Measurements from ENCODE around the gene COX6A1. TPM values are rescaled to one million over a fixed set of nuclear protein-coding genes. Genes with fewer than 3 reads are reported as not detected.
"Not testable (repeated sequence)": the region's sequence is repeated elsewhere in the genome, so short reads cannot be mapped to it uniquely, and the experiment has no call there.

The COX6A1 gene
- total RNA-seq, 1 donor from 2014 or later = 296 TPM

DNA sequence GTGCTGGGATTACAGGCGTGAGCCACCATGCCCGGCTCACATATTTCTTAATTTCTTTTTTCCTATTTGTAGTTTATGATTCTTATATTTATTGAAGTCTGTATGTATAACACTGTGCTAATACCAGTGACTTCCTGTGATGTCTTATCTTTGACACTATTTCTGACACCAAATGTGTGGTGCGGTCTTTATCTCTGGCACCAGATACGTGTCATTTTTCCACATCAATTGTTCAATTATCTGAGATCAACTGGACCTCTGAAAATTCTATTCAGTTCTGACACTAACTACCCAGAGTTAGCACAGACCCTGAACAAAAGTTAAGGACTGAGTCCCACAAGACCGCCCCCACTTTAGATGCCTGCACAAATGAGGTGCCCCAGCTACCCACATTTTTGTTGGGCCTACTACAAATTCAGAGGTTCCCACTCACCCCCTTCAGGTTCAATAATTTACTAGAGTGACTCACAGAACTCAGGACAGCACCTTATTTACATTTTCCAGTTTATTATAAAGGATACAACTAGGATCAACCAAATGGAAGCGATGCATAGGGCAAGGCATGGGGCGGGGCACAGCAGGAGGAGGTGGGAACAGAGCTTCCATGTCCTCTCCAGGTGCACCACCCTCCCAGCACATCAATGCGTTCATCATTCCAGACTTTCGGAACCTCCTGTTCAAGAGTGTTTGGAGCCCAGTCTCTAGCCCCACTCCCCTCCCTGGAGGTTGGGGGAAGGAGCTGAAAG lies 43.3 kb downstream of the COX6A1 start:
- Mint-ChIP-seq H3K27me3 (ENCODE audit: insufficient read depth, low read depth) (peaks cover 7% of the 10 kb centered on the region), H3K9me3 (no peaks in the 10 kb centered on the region), H3K36me3 (peaks cover 3% of the 10 kb centered on the region), H3K4me1 (peaks cover 5% of the 10 kb centered on the region), H3K4me3 (no peak overlapping the region), H3K27ac (no peak overlapping the region)
- H2AFZ ChIP-seq (replicated peaks) = no peak overlapping the region
- no peaks in the 10 kb centered on the region for H3K27me3 ChIP-seq
- H3K79me2 ChIP-seq (ENCODE audit: low read depth) = no peaks in the 10 kb centered on the region
- no peak overlapping the region for H3K9ac ChIP-seq
- H3K27ac ChIP-seq = no peak overlapping the region
- H3K4me2 ChIP-seq = no peak overlapping the region
- no peaks in the 10 kb centered on the region for H3K4me1 ChIP-seq
- no peak overlapping the region for H3K4me3 ChIP-seq
- DNase-seq (ENCODE audit: low spot score) = no peak
- TF ChIP-seq EZH2phosphoT487 (IDR thresholded peaks at IDR 0.05) (no peak), EZH2 (IDR thresholded peaks at IDR 0.05) (no peak)
- TF ChIP-seq, protein P1, sequence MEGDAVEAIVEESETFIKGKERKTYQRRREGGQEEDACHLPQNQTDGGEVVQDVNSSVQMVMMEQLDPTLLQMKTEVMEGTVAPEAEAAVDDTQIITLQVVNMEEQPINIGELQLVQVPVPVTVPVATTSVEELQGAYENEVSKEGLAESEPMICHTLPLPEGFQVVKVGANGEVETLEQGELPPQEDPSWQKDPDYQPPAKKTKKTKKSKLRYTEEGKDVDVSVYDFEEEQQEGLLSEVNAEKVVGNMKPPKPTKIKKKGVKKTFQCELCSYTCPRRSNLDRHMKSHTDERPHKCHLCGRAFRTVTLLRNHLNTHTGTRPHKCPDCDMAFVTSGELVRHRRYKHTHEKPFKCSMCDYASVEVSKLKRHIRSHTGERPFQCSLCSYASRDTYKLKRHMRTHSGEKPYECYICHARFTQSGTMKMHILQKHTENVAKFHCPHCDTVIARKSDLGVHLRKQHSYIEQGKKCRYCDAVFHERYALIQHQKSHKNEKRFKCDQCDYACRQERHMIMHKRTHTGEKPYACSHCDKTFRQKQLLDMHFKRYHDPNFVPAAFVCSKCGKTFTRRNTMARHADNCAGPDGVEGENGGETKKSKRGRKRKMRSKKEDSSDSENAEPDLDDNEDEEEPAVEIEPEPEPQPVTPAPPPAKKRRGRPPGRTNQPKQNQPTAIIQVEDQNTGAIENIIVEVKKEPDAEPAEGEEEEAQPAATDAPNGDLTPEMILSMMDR (IDR thresholded peaks at IDR 0.05) = no peak
- H4K20me1 ChIP-seq (ENCODE audit: low read depth) = no peaks in the 10 kb centered on the region
- no peaks in the 10 kb centered on the region for H3K9me3 ChIP-seq (ENCODE audit: low read depth)
- H3K36me3 ChIP-seq = no peaks in the 10 kb centered on the region
- peaks cover 9% of the 10 kb centered on the region for H3F3A ChIP-seq (ENCODE audit: low read depth)

- H3K27me3 Mint-ChIP-seq (ENCODE audit: insufficient read depth, low read depth) = peaks cover 7% of the 10 kb centered on the region
- H3K9me3 Mint-ChIP-seq = no peaks in the 10 kb centered on the region
- no peaks in the 10 kb centered on the region for H3K27me3 ChIP-seq
- no peak overlapping the region for H3K4me2 ChIP-seq
- H3K9ac ChIP-seq = no peak overlapping the region
- H3K79me2 ChIP-seq (ENCODE audit: low read depth) = no peaks in the 10 kb centered on the region
- H3K27ac ChIP-seq = no peak overlapping the region
- no peaks in the 10 kb centered on the region for H3K4me1 ChIP-seq
- no peak for DNase-seq (ENCODE audit: low spot score)
- no peak overlapping the region for H3K4me3 ChIP-seq
- no peaks in the 10 kb centered on the region for H3K9me3 ChIP-seq (ENCODE audit: low read depth)
- H3F3A ChIP-seq (ENCODE audit: low read depth) = peaks cover 9% of the 10 kb centered on the region
- no peak overlapping the region for H3K4me3 Mint-ChIP-seq
- peaks cover 3% of the 10 kb centered on the region for H3K36me3 Mint-ChIP-seq
- H3K4me1 Mint-ChIP-seq = peaks cover 11% of the 10 kb centered on the region
- H2AFZ ChIP-seq (replicated peaks) = no peak overlapping the region
- H4K20me1 ChIP-seq (ENCODE audit: low read depth) = no peaks in the 10 kb centered on the region
- peak overlapping the region; percentile 3 for H3K27ac Mint-ChIP-seq
- TF ChIP-seq EZH2 (IDR thresholded peaks at IDR 0.05) = no peak
- TF ChIP-seq EZH2phosphoT487 (IDR thresholded peaks at IDR 0.05) = no peak
- TF ChIP-seq, protein P1 (IDR thresholded peaks at IDR 0.05) = no peak
- no peaks in the 10 kb centered on the region for H3K36me3 ChIP-seq
Observed at GRCh38 chr12:120483621-120484020, 45.7 kb downstream of the COX6A1 start.

- DNase-seq (ENCODE audit: low spot score) = no peak
- Histone ChIP-seq H3K4me2 (no peak overlapping the region), H4K20me1 (ENCODE audit: low read depth) (no peaks in the 10 kb centered on the region), H3K27ac (no peak overlapping the region), H3K9me3 (ENCODE audit: low read depth) (no peaks in the 10 kb centered on the region), H3K9ac (no peak overlapping the region), H3K36me3 (no peaks in the 10 kb centered on the region), H3K4me3 (no peak overlapping the region), H2AFZ (replicated peaks) (no peak overlapping the region), H3K79me2 (ENCODE audit: low read depth) (no peaks in the 10 kb centered on the region), H3F3A (ENCODE audit: low read depth) (no peaks in the 10 kb centered on the region), H3K4me1 (no peaks in the 10 kb centered on the region), H3K27me3 (no peaks in the 10 kb centered on the region)
- H3K27me3 Mint-ChIP-seq (ENCODE audit: insufficient read depth, low read depth) = peaks cover 7% of the 10 kb centered on the region
- no peaks in the 10 kb centered on the region for H3K9me3 Mint-ChIP-seq
- H3K36me3 Mint-ChIP-seq = peaks cover 15% of the 10 kb centered on the region
- no peak overlapping the region for H3K4me3 Mint-ChIP-seq
- no peak overlapping the region for H3K27ac Mint-ChIP-seq
- TF ChIP-seq, protein P1 (IDR thresholded peaks at IDR 0.05) = no peak
- TF ChIP-seq EZH2phosphoT487 (IDR thresholded peaks at IDR 0.05) = no peak
- no peak for TF ChIP-seq EZH2 (IDR thresholded peaks at IDR 0.05)
- H3K4me1 Mint-ChIP-seq = peaks cover 8% of the 10 kb centered on the region
Observed at GRCh38 chr12:120485961-120486881, 48.3 kb downstream of the COX6A1 start.

GRCh38 chr12:120487552-120487951 lies 49.6 kb downstream of the COX6A1 start:
- H3K4me2 ChIP-seq; H2AFZ ChIP-seq (replicated peaks); DNase-seq (ENCODE audit: low spot score); H3K4me3 ChIP-seq; H3K4me3 Mint-ChIP-seq; H3K9me3 Mint-ChIP-seq; H3K27me3 ChIP-seq; H3K27me3 Mint-ChIP-seq (ENCODE audit: insufficient read depth, low read depth); H3F3A ChIP-seq (ENCODE audit: low read depth); H3K4me1 ChIP-seq; H3K27ac ChIP-seq; H3K36me3 ChIP-seq; H3K4me1 Mint-ChIP-seq; H4K20me1 ChIP-seq (ENCODE audit: low read depth); H3K9me3 ChIP-seq (ENCODE audit: low read depth); H3K79me2 ChIP-seq (ENCODE audit: low read depth); H3K9ac ChIP-seq: not testable (repeated sequence)
- Mint-ChIP-seq H3K36me3 (peaks cover 16% of the 10 kb centered on the region), H3K27ac (peak overlapping the region; percentile 76)

Measured in neural progenitor cell (in vitro differentiated cells).